ENCODE measurements around the gene NRXN3.

The NRXN3 gene

GRCh38 chr14:79820866-79821535 lies 1650.8 kb downstream of the NRXN3 start:
- DNase-seq = no peak

DNA sequence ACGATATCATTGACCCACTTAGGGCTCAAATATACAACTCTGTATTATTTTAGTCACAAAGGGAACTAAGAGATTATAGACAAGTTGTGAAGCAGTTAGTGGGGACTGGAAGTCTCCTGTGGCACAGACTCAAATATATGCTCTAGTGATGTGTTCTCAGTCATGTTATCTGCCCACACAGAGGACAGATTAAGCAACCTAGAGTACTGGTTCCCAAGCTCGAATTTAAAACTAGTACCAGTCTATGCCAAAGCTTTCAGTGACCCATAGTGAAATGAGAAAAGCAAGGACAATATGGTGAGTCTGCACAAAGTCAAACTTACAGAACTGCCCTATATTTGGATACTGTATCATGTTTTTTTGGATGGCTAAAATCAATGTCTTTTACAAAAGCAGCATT lies 1651.9 kb downstream of the NRXN3 start:
- no peak for DNase-seq

GRCh38 chr14:79825046-79825521 lies 1654.9 kb downstream of the NRXN3 start:
- no peak for DNase-seq

- no peak for DNase-seq
These were observed 1656.2 kb downstream of the NRXN3 start for GRCh38 chr14:79826362-79826761.

DNA sequence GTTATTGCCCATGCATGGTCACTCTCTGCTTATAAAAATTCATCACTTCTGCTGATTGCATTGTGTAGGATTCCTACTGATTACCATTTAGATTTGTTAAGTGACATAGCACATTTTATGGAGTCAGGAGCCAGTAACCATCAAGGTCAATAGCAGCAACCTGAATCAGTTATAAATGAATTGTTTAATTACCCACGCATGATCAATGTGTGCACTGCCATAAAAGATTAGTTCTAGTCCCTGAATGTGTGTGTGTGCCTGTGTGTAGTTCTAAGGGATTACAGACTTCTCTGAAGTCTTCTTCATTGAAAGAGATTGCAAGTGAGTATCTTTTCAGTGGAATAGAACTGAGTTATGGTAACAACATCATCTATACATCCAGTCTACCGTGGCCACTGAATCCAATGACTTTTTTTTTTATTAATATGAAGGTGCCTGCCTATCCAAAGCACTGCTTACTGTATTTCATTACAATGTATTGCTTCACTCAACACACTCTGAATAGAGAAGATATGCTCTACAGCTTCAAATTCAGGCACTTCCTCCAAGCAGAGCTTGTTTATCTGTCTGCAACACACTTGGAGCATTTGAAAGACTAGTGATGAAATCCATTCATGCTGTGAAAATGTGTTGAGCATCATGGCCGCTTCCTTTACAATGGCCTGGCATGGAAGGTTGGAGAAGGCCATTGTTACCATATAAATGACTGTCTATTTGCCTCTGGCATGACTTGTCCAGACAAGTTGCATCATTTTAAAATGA lies 1659.4 kb downstream of the NRXN3 start:
- DNase-seq = no peak

DNA sequence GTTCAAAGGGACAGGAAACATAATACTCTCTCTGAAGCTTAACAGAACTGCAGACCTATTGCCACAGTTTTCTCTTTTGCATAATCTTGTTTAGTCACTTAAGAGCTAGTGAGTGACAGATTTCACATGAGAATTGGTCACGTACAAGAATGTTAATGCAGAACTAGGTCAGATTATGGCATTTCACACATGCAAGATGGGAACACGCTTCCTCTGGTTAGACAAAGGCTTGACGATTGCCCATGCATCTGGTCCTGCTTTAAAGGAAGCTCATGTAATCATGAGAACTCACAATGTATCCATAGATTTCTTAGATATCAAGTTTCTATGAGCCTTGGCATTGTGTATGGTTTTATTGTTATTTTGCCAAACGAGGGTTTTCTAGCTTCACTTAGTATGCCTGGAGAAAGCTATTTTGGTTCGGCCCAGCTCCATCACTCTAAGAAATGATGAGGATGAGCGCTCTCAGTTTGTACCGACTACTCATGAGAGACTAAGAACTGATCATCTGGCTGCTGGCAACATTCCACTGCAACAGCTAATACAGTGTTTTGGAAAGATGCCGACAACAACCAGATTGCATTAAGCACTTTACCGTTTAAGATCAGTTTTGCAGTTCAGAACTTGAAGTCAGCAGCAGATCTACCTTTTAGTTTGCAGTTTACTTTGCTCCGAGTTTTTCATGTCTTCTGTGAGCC lies 1661.2 kb downstream of the NRXN3 start:
- DNase-seq = no peak

- no peak for DNase-seq
These were observed 1663.6 kb downstream of the NRXN3 start for GRCh38 chr14:79833781-79834180.

DNA sequence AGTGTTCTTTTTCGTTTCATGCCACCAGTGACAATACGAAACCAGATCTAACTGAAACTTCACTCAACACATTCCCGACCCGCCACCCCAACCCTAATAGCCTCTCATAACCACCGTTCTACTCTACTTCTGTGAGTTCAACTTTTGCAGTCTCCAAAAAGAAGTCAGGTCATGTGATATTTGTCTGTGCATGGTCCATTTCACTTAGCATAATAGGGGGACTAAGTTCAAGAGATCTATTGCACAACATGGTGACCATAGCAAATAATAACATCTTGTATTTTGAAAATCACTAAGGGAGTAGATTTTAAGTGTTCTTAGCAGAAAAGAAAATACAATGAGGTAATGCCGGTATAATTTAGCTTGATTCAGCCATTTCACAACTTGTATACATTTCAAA lies 1664.7 kb downstream of the NRXN3 start:
- no peak for DNase-seq

- no peak for DNase-seq
These were observed 1666.4 kb downstream of the NRXN3 start for GRCh38 chr14:79836577-79836976.

GRCh38 chr14:79837699-79838098 lies 1667.5 kb downstream of the NRXN3 start:
- no peak for DNase-seq

DNA sequence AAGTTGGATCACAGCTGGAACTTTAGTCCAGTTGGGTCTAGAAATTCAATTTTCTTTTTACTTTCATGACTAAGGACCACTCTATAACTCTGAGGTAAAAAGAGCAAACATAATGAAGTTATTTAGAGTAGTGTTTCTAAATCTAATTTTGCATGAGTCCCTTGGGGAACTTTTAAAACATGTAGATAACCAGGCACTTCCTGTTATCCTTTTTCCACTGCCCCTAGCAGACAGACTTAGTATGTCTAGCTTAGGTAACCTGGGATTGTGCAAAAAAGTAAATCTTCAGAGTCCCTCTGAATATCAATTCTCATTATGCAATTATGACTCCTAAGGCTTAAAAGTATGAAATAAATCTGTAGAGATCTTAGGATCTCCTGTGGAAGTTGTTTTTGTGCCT lies 1669.9 kb downstream of the NRXN3 start:
- no peak for DNase-seq

DNA sequence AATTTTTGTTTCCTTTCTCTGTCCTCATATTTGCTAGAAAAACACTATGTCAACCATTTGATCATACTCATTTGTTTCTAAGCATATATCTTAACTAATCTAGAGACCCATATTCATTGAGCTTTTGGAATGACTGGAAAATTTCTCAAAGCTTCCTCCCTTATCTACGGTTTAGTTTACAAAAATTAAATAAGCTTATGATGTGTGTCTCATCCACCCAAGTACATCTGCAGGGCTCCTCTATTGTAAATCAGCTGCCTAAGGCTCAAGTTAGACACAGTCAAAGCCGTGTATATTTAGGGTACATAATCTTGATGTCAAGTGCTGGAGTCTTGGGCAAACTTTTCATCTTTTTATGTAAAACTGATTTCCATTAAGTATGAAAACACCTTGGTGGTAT lies 1670.7 kb downstream of the NRXN3 start:
- no peak for DNase-seq

- no peak for DNase-seq
These were observed 1671.3 kb downstream of the NRXN3 start for GRCh38 chr14:79841433-79841832.

- DNase-seq = no peak
These were observed 1672.1 kb downstream of the NRXN3 start for GRCh38 chr14:79842270-79842669.

- DNase-seq = no peak
These were observed 1683.0 kb downstream of the NRXN3 start for GRCh38 chr14:79852950-79853744.

- no peak for DNase-seq
These were observed 1685.6 kb downstream of the NRXN3 start for GRCh38 chr14:79855789-79856188.

DNA sequence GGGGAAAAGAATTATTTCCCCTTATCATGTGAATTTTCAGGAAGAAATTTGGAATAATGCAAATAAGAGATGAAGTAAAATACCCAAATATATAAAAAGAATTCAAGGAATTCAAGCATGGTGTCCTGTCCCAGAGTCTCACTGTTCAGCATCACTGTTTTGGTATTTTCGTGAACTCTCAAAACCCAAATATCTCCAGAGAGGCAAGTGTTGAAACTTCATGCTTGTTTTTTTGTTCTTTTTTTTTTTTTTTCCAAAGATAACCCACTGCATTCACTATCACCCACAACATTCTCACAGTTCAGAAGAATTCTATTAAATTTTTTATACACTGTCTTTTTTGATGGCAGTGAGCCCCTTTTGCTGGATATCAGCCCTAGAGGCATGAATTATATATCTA lies 1686.2 kb downstream of the NRXN3 start:
- DNase-seq = no peak

DNA sequence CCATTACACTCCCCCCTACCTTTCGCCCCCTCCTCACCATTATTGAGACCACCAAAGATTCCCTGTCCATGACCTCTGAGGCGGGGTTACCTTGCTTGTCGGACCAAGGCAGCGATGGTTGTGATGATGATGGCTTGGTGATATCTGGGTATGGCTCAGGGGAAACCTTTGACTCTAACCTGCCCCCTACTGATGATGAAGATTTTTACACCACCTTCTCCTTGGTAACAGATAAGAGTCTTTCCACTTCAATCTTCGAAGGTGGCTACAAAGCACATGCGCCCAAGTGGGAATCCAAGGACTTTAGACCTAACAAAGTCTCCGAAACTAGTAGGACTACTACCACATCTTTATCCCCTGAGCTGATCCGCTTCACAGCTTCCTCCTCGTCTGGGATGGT lies 1690.9 kb downstream of the NRXN3 start:
- no peak for DNase-seq

- no peak for DNase-seq
These were observed 1691.9 kb downstream of the NRXN3 start for GRCh38 chr14:79862045-79862444.

DNA sequence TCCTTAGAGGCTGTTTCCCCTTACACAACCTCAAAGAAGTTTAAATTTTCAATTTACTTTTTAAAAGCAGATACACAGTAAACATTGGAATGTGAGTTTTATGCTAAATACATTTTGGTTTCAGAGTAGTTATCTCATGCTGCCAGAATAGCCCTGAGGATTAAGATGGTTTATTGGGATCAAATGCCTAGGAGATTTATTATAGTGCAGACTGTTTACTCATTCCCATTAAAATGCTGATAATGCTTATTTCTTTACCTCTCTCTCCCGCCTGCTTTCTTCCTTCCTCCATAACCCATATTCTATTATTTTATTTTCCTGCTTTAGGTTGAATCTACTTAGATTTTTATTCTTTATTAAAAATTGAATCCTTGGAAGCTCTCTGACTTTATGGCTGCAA lies 1701.0 kb downstream of the NRXN3 start:
- no peak for DNase-seq

GRCh38 chr14:79878229-79878628 lies 1708.1 kb downstream of the NRXN3 start:
- no peak for DNase-seq

GRCh38 chr14:79878785-79879184 lies 1708.6 kb downstream of the NRXN3 start:
- no peak for DNase-seq

GRCh38 chr14:79881299-79881698 lies 1711.1 kb downstream of the NRXN3 start:
- no peak for DNase-seq
